SU-DHL-6 (cell line): ENCODE data around the gene SELENOF.

Source experiments
- EZH2phosphoT487 ChIP-seq: fragments of 200-600 bp; sonication (generic), shearing (Covaris generic); conservative IDR thresholded peaks from 2 replicates; pipeline ENCODE4 v1.6.1; 2018; ENCODE audit warnings: mild to moderate bottlenecking, antibody characterized with exemption, low read length, moderate library complexity, mixed read lengths
- TF ChIP-seq, protein P1 (sequence below): fragments of 200-600 bp; sonication (generic); IDR thresholded peaks from one replicate; pipeline ENCODE4 v1.5.1; 2017; ENCODE audit warnings: antibody characterized with exemption, mild to moderate bottlenecking, low read length, moderate library complexity; ENCODE audit not compliant: insufficient read depth, poor library complexity, severe bottlenecking

- TF ChIP-seq, protein P1, sequence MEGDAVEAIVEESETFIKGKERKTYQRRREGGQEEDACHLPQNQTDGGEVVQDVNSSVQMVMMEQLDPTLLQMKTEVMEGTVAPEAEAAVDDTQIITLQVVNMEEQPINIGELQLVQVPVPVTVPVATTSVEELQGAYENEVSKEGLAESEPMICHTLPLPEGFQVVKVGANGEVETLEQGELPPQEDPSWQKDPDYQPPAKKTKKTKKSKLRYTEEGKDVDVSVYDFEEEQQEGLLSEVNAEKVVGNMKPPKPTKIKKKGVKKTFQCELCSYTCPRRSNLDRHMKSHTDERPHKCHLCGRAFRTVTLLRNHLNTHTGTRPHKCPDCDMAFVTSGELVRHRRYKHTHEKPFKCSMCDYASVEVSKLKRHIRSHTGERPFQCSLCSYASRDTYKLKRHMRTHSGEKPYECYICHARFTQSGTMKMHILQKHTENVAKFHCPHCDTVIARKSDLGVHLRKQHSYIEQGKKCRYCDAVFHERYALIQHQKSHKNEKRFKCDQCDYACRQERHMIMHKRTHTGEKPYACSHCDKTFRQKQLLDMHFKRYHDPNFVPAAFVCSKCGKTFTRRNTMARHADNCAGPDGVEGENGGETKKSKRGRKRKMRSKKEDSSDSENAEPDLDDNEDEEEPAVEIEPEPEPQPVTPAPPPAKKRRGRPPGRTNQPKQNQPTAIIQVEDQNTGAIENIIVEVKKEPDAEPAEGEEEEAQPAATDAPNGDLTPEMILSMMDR = no peak
- no peak for TF ChIP-seq EZH2phosphoT487
These were observed 673 bp upstream of the SELENOF start, which contains the start of gene HS2ST1 for GRCh38 chr1:86914601-86914997.
